ENCODE results near the gene INHBC.

The INHBC gene

GRCh38 chr12:57454566-57455373 is 20.2 kb downstream of the INHBC start, which contains the start of gene INHBE:
INHBE (plus strand) TSS chr12:57455307; CDS start chr12:57455537, 230 bp downstream.
- Mint-ChIP-seq H3K9me3 (no peaks in the 10 kb centered on the region), H3K36me3 (ENCODE audit: low read depth) (no peaks in the 10 kb centered on the region), H3K27me3 (ENCODE audit: low read depth, poor library complexity) (peaks cover 11% of the 10 kb centered on the region), H3K27ac (no peak within 1 kb of the TSS), H3K4me1 (peaks cover 71% of the 10 kb centered on the region), H3K4me3 (peak within 1 kb of the TSS; percentile 74)
- DNase-seq = peak; percentile 74
- TF ChIP-seq, protein P1, sequence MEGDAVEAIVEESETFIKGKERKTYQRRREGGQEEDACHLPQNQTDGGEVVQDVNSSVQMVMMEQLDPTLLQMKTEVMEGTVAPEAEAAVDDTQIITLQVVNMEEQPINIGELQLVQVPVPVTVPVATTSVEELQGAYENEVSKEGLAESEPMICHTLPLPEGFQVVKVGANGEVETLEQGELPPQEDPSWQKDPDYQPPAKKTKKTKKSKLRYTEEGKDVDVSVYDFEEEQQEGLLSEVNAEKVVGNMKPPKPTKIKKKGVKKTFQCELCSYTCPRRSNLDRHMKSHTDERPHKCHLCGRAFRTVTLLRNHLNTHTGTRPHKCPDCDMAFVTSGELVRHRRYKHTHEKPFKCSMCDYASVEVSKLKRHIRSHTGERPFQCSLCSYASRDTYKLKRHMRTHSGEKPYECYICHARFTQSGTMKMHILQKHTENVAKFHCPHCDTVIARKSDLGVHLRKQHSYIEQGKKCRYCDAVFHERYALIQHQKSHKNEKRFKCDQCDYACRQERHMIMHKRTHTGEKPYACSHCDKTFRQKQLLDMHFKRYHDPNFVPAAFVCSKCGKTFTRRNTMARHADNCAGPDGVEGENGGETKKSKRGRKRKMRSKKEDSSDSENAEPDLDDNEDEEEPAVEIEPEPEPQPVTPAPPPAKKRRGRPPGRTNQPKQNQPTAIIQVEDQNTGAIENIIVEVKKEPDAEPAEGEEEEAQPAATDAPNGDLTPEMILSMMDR (IDR thresholded peaks at IDR 0.05) = no peak

- TF ChIP-seq, protein P1 (IDR thresholded peaks at IDR 0.05) = no peak
- Mint-ChIP-seq H3K4me3 (peak overlapping the region; percentile 74), H3K4me1 (peaks cover 77% of the 10 kb centered on the region), H3K9me3 (no peaks in the 10 kb centered on the region), H3K36me3 (ENCODE audit: low read depth) (no peaks in the 10 kb centered on the region), H3K27ac (no peak overlapping the region), H3K27me3 (ENCODE audit: low read depth, poor library complexity) (peaks cover 17% of the 10 kb centered on the region)
- no peak for DNase-seq
Measured at GRCh38 chr12:57455374-57456144, 21.0 kb downstream of the INHBC start.

- H3K4me1 Mint-ChIP-seq = peaks cover 77% of the 10 kb centered on the region
- H3K36me3 Mint-ChIP-seq (ENCODE audit: low read depth) = no peaks in the 10 kb centered on the region
- H3K27ac Mint-ChIP-seq = no peak overlapping the region
- no peaks in the 10 kb centered on the region for H3K9me3 Mint-ChIP-seq
- H3K27me3 Mint-ChIP-seq (ENCODE audit: low read depth, poor library complexity) = peaks cover 18% of the 10 kb centered on the region
- TF ChIP-seq, protein P1 (IDR thresholded peaks at IDR 0.05) = peak; percentile 58
- DNase-seq = peak; percentile 59
- peak overlapping the region; percentile 74 for H3K4me3 Mint-ChIP-seq
Measured at GRCh38 chr12:57456145-57456700, 21.6 kb downstream of the INHBC start.

DNA sequence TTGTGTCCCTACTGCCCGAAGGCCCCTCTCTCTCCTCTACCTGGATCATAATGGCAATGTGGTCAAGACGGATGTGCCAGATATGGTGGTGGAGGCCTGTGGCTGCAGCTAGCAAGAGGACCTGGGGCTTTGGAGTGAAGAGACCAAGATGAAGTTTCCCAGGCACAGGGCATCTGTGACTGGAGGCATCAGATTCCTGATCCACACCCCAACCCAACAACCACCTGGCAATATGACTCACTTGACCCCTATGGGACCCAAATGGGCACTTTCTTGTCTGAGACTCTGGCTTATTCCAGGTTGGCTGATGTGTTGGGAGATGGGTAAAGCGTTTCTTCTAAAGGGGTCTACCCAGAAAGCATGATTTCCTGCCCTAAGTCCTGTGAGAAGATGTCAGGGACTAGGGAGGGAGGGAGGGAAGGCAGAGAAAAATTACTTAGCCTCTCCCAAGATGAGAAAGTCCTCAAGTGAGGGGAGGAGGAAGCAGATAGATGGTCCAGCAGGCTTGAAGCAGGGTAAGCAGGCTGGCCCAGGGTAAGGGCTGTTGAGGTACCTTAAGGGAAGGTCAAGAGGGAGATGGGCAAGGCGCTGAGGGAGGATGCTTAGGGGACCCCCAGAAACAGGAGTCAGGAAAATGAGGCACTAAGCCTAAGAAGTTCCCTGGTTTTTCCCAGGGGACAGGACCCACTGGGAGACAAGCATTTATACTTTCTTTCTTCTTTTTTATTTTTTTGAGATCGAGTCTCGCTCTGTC is 22.3 kb downstream of the INHBC start:
- no peak overlapping the region for H3K4me3 Mint-ChIP-seq
- no peak for DNase-seq
- no peak overlapping the region for H3K27ac Mint-ChIP-seq
- peaks cover 23% of the 10 kb centered on the region for H3K27me3 Mint-ChIP-seq (ENCODE audit: low read depth, poor library complexity)
- peaks cover 77% of the 10 kb centered on the region for H3K4me1 Mint-ChIP-seq
- TF ChIP-seq, protein P1 (IDR thresholded peaks at IDR 0.05) = no peak
- H3K36me3 Mint-ChIP-seq (ENCODE audit: low read depth) = no peaks in the 10 kb centered on the region
- no peaks in the 10 kb centered on the region for H3K9me3 Mint-ChIP-seq

DNA sequence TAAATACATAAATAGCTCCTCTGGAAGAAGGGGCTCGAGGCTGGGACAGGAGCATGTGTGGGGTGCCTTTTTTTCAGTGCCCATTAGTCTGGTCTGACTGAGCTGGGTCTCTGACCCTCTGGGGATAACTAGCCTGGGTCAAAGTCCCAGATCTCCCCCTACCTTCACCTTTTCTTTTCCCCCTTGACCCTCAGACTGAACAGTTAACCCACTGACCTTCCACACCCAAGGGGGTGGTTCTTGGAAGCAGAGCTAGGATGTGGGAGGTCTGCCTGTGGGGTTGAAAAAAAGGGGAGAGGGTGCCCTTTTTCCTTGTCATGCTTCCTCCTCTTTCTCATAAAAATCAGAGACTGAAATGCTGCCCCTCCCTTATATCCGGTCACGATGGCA is 24.1 kb downstream of the INHBC start:
- DNase-seq = no peak
- TF ChIP-seq, protein P1 (IDR thresholded peaks at IDR 0.05) = no peak
- Mint-ChIP-seq H3K4me1 (peaks cover 75% of the 10 kb centered on the region), H3K4me3 (peak overlapping the region; percentile 88), H3K27ac (no peak overlapping the region), H3K27me3 (ENCODE audit: low read depth, poor library complexity) (peaks cover 38% of the 10 kb centered on the region), H3K9me3 (no peaks in the 10 kb centered on the region), H3K36me3 (ENCODE audit: low read depth) (no peaks in the 10 kb centered on the region)

All from nephron progenitor cell (in vitro differentiated cells).